Memory B cell (primary cell): ENCODE measurements around the gene ARID3A.

Experiments
- ATAC-seq: fragments of 150-1000 bp; cut with Tn5 transposase; 2 replicates; pipeline ENCODE4 v1.10.0; 2021; ENCODE audit warnings: low read depth, mild to moderate bottlenecking, moderate library complexity
- DNase-seq, 2 donors: peaks; one replicate each; pipeline ENCODE4 v3.0.0; 2022; ENCODE audit warnings: low spot score in 2 of 2
- H3K27ac Mint-ChIP-seq: one replicate; pipeline ENCODE4 v1.8.0; 2022; ENCODE audit warnings: mild to moderate bottlenecking, moderate library complexity, mixed read lengths
- H3K27me3 Mint-ChIP-seq: one replicate; pipeline ENCODE4 v1.8.0; 2022; ENCODE audit warnings: mixed read lengths
- H3K36me3 Mint-ChIP-seq: one replicate; pipeline ENCODE4 v1.8.0; 2022; ENCODE audit warnings: mild to moderate bottlenecking, mixed read lengths
- H3K4me1 Mint-ChIP-seq: one replicate; pipeline ENCODE4 v1.8.0; 2022; ENCODE audit warnings: mixed read lengths
- H3K4me3 Mint-ChIP-seq: one replicate; pipeline ENCODE4 v1.8.0; 2022; ENCODE audit warnings: mild to moderate bottlenecking, moderate library complexity, mixed read lengths
- H3K9me3 Mint-ChIP-seq: one replicate; pipeline ENCODE4 v1.8.0; 2022; ENCODE audit warnings: mixed read lengths

The ARID3A gene

DNA sequence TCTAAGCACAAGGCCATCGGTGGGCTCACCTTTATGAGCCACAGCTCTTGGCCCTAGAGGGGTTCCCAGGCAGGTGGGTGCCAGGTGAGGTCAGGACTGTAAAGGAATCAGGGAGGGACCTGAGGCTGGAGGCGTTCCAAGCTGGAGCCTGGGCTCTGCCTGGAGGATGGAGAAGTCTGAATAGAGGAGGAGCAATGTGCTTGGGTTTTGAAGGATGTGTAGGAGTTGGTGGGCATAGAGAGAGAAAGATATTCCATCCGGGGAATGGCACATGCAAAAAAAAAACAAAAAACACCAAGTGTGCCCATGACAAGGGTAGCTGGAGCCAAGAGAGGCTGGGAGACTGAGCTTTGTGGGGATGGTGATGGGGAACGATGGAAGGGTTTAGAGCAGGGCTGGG is 76.8 kb downstream of the ARID3A start:
- no peak overlapping the region for H3K4me3 Mint-ChIP-seq
- H3K4me1 Mint-ChIP-seq: peaks cover 10% of the 10 kb centered on the region
- H3K27me3 Mint-ChIP-seq: peaks cover 20% of the 10 kb centered on the region
- ATAC-seq (no peak), DNase-seq (no peak)
- H3K27ac Mint-ChIP-seq: no peak overlapping the region
- no peaks in the 10 kb centered on the region for H3K9me3 Mint-ChIP-seq
- peaks cover 5% of the 10 kb centered on the region for H3K36me3 Mint-ChIP-seq

DNA sequence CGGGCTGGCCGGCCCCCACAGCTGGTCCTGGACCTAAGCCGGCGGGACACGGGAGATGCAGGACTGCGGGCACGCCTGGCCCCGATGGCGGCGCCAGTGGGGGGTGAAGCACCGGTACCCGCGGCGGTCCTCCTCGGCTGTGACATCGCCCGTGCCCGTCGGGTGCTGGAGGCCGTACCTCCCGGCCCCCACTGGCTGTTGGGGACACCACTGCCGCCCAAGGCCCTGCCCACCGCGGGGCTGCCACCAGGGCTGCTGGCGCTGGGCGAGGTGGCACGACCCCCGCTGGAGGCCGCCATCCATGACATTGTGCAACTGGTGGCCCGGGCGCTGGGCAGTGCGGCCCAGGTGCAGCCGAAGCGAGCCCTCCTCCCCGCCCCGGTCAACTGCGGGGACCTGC is 77.4 kb downstream of the ARID3A start:
- H3K4me1 Mint-ChIP-seq: peaks cover 10% of the 10 kb centered on the region
- no peak overlapping the region for H3K27ac Mint-ChIP-seq
- peaks cover 5% of the 10 kb centered on the region for H3K36me3 Mint-ChIP-seq
- H3K9me3 Mint-ChIP-seq: no peaks in the 10 kb centered on the region
- DNase-seq (no peak), ATAC-seq (no peak)
- no peak overlapping the region for H3K4me3 Mint-ChIP-seq
- H3K27me3 Mint-ChIP-seq: peaks cover 20% of the 10 kb centered on the region

DNA sequence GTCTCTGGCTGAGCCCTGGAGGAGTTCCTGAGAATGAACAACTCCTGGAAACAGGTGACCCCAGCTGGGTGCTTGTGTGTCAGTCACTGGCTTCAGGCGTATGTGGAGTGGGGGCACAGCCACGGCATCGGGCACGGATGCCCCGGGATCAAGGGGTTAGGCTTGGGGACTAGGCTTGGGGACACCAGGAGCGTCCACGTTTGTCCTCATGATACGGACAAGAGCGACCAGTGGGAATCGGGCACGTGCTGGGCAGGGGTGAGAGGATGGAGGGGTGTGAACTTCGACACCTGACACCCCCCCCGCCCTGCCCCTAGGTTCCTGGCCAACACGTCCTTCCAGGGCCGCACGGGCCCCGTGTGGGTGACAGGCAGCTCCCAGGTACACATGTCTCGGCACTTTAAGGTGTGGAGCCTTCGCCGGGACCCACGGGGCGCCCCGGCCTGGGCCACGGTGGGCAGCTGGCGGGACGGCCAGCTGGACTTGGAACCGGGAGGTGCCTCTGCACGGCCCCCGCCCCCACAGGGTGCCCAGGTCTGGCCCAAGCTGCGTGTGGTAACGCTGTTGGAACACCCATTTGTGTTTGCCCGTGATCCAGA is 78.5 kb downstream of the ARID3A start:
- peaks cover 13% of the 10 kb centered on the region for H3K27me3 Mint-ChIP-seq
- H3K4me1 Mint-ChIP-seq: peaks cover 10% of the 10 kb centered on the region

DNA sequence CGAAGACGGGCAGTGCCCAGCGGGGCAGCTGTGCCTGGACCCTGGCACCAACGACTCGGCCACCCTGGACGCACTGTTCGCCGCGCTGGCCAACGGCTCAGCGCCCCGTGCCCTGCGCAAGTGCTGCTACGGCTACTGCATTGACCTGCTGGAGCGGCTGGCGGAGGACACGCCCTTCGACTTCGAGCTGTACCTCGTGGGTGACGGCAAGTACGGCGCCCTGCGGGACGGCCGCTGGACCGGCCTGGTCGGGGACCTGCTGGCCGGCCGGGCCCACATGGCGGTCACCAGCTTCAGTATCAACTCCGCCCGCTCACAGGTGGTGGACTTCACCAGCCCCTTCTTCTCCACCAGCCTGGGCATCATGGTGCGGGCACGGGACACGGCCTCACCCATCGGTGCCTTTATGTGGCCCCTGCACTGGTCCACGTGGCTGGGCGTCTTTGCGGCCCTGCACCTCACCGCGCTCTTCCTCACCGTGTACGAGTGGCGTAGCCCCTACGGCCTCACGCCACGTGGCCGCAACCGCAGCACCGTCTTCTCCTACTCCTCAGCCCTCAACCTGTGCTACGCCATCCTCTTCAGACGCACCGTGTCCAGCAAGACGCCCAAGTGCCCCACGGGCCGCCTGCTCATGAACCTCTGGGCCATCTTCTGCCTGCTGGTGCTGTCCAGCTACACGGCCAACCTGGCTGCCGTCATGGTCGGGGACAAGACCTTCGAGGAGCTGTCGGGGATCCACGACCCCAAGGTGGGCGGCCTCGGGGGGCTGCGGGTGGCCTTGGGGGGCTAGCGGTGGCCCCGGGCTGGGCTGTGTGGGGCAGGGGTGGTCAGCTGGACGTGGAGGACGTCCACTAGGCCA is 79.2 kb downstream of the ARID3A start:
- DNase-seq (no peak), ATAC-seq (no peak)
- Mint-ChIP-seq H3K36me3 (peaks cover 7% of the 10 kb centered on the region), H3K27me3 (peaks cover 12% of the 10 kb centered on the region), H3K9me3 (no peaks in the 10 kb centered on the region), H3K4me1 (peaks cover 10% of the 10 kb centered on the region), H3K4me3 (no peak overlapping the region), H3K27ac (no peak overlapping the region)

More for the DNA sequence above, 78.5 kb downstream of the ARID3A start:
- peaks cover 5% of the 10 kb centered on the region for H3K36me3 Mint-ChIP-seq
- no peak for ATAC-seq
- no peaks in the 10 kb centered on the region for H3K9me3 Mint-ChIP-seq
- no peak overlapping the region for H3K27ac Mint-ChIP-seq
- no peak for DNase-seq
- no peak overlapping the region for H3K4me3 Mint-ChIP-seq

DNA sequence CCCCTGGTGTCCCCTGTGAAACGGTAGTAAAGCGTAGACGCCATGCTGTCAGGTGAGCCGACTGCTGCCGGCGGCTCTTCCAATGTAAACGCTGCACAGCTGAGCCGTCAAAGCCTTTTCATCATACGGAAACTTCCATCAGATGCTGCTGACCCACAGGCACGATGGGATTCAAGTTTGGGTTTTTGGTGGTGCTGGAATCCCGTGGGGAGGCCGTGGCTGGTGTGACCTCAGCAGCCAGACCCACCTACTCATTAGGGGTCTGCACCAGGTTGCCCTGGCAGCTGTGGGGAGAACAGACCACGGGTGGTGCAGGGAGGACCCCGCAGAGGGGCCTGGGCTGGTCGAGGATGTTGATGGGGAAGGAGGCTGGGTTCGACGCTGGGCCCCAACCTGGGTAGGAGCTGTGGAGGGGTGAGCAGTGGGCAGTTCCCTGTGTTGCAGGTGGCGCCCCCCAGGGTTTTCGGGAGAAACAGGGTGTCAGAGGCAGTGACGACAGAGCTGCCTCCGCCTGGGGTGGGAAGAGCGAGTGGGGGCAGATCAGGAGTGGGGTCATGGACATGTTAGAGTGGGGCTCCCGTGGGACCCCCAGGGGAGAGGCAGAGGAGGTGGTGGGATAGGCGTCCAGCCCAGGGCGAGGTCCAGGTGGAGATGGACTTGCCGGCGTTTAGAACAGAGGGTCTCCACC is 81.0 kb downstream of the ARID3A start:
- peaks cover 7% of the 10 kb centered on the region for H3K4me1 Mint-ChIP-seq
- no peaks in the 10 kb centered on the region for H3K9me3 Mint-ChIP-seq
- peaks cover 9% of the 10 kb centered on the region for H3K36me3 Mint-ChIP-seq
- H3K27ac Mint-ChIP-seq: no peak overlapping the region
- no peak overlapping the region for H3K4me3 Mint-ChIP-seq
- ATAC-seq (no peak), DNase-seq (no peak)
- peaks cover 8% of the 10 kb centered on the region for H3K27me3 Mint-ChIP-seq

DNA sequence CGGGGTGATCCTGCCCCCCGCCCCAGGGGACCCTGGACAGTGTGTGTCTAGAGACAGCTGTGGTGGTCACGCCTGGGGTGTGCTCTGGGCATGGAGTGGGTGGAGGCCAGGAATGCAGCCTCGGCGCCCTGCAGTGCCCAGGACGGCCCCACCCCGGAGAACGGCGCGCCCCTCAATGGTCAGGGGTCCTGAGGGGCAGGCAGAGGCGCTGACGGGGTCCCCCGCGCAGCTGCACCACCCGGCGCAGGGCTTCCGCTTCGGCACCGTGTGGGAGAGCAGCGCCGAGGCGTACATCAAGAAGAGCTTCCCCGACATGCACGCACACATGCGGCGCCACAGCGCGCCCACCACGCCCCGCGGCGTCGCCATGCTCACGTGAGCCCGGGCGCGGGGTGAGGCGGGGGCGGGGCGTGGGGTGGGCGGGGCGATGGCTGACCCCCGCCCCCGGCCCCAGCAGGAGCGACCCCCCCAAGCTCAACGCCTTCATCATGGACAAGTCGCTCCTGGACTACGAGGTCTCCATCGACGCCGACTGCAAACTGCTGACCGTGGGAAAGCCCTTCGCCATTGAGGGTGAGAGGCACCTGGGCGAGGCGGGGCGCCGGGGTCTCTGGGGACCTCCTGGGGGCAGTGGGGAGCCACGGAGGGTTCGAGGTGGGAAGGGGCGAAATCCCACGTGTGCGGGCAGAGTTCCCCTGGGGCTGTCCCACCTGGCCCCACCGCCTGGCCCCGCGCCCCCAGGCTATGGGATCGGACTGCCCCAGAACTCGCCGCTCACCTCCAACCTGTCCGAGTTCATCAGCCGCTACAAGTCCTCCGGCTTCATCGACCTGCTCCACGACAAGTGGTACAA is 81.8 kb downstream of the ARID3A start:
- Mint-ChIP-seq H3K27ac (no peak overlapping the region), H3K4me3 (no peak overlapping the region), H3K36me3 (peaks cover 9% of the 10 kb centered on the region), H3K4me1 (peaks cover 5% of the 10 kb centered on the region), H3K27me3 (peaks cover 5% of the 10 kb centered on the region), H3K9me3 (no peaks in the 10 kb centered on the region)
- ATAC-seq: no peak
- DNase-seq: no peak

DNA sequence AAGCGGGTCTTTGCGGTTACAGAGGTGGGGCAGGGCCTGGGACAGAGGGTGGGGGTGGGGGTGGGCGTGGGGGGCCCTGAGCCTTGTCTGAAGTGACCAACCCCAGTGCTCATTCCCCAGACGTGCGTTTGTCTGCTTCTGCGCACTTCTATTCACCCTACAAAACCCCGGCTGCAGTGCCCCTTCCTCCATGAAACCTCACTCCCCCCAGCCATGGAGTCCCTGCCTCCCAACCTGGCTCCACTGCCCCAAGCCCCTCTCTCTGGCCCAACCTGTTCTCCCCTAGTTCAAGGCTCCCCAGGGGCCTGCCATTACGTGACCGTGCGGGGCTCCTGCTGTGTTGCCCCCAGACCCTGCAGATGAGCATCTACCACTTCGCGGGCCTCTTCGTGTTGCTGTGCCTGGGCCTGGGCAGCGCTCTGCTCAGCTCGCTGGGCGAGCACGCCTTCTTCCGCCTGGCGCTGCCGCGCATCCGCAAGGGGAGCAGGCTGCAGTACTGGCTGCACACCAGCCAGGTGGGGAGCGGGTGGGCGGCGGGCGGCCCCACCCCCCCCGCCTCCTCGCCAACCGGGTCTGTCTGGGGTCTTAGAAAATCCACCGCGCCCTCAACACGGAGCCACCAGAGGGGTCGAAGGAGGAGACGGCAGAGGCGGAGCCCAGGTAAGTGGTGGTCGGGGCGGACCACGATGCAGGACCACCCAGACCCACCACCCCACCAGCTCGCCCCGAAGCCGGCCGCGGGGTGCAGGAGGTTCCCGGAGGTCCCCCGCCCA is 82.6 kb downstream of the ARID3A start:
- H3K36me3 Mint-ChIP-seq: peaks cover 9% of the 10 kb centered on the region
- no peak for DNase-seq
- no peak for ATAC-seq

DNA sequence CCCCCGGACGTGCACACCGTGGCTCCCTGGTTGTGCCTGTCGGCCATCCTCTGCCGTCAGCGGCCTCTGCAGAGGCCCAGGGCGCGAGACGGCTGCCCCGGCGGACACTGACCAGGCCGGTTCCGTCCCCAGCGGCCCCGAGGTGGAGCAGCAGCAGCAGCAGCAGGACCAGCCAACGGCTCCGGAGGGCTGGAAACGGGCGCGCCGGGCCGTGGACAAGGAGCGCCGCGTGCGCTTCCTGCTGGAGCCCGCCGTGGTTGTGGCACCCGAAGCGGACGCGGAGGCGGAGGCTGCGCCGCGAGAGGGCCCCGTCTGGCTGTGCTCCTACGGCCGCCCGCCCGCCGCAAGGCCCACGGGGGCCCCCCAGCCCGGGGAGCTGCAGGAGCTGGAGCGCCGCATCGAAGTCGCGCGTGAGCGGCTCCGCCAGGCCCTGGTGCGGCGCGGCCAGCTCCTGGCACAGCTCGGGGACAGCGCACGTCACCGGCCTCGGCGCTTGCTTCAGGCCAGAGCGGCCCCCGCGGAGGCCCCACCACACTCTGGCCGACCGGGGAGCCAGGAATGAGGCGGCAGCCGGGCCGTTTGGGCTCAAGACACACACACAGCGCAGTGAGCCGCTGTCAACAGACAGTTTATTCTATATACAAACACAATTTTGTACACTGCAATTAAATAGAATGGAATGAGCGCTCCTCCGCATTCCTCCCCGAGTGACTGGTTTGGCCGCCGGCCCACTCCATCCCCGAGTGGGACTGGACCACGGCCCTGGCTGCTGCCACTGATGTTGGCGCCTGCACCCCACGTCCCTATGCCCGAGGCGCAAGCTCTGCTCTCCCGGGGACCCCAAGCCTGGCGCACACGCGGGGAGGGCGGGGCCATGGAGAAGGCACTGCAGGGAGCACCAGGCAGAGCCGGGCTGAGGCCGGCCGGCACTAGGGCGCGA is 83.5 kb downstream of the ARID3A start:
- H3K4me1 Mint-ChIP-seq: no peaks in the 10 kb centered on the region
- no peak for ATAC-seq
- peaks cover 9% of the 10 kb centered on the region for H3K36me3 Mint-ChIP-seq
- no peak overlapping the region for H3K27ac Mint-ChIP-seq
- no peaks in the 10 kb centered on the region for H3K9me3 Mint-ChIP-seq
- H3K27me3 Mint-ChIP-seq: no peaks in the 10 kb centered on the region
- H3K4me3 Mint-ChIP-seq: no peak overlapping the region
- DNase-seq: no peak

More for the DNA sequence above, 82.6 kb downstream of the ARID3A start:
- Mint-ChIP-seq H3K27me3 (peaks cover 3% of the 10 kb centered on the region), H3K27ac (no peak overlapping the region), H3K4me3 (no peak overlapping the region), H3K4me1 (peaks cover 3% of the 10 kb centered on the region), H3K9me3 (no peaks in the 10 kb centered on the region)

DNA sequence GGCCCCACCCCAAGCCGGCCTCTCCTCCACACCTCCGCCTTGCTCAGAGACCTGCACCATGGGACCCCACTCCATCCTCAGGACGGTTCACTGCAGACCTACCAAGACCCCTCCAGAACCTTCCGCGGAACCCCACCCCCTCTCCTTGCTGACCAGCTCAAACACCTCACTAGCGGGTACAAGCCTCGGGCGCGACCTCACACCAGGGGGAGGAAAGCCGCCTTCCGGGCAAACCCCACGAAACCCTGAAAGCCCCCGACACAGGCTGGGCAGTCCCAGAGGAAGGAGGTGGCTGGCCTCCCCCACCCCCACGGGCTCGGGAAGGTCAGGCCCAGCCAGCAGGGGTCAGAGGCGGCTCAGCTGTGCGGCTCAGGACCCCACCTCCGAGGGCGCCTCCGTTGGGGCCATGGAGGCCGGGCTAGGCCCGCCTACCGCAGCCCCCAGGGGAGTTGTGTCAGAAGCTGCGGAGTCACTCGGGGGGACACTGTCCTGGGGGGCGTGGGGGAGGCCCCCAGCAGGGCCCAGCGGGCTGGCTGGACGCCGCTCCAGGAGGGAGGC is 84.2 kb downstream of the ARID3A start:
- Mint-ChIP-seq H3K4me1 (no peaks in the 10 kb centered on the region), H3K27ac (no peak overlapping the region), H3K4me3 (no peak overlapping the region), H3K27me3 (no peaks in the 10 kb centered on the region), H3K9me3 (no peaks in the 10 kb centered on the region), H3K36me3 (peaks cover 9% of the 10 kb centered on the region)
- DNase-seq (no peak), ATAC-seq (no peak)

DNA sequence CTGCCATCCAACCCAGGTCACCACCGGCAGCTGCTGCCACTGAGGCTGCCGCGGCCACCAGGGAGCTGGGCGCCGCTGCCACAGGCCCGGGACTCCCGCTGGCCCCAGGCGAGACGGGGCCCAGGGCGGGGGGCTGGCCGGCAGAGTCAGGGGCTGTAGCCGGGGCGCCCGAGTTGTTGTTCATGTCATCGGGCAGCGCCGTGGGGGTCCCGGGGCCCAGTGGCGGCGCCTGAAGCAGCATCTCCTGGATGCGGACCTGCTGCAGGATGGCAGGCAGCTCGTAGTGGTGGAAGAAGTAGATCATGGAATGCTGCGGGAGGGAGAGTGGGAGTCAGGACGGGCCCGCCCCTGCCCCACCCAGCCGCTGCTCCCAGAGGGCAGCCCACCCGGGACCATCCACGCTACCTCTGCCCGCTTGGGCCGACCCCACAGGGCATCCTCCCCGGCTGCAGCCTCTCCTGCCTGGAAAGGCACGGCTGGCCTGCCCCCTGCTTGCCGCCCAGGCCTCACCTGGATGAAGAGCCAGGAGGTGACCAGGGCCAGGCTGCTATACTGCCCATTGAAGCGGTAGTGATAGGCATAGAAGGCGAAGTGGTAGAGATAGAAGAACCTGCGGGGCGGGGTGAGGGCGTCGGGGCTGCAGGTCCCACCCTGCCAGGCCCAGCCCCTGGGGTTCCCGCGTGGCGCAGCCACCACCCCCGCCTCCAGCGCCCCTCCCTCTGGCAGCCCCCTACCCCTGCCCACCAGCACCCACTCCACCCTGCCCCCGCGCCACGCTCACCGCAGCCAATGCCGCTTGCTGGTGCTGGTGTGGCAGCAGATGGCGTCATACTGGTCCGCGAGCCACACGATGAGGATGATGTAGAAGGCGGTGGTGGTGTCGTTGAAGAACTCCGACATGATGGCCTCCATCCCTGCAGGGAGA is 85.0 kb downstream of the ARID3A start:
- Mint-ChIP-seq H3K4me3 (no peak overlapping the region), H3K27me3 (no peaks in the 10 kb centered on the region), H3K9me3 (no peaks in the 10 kb centered on the region), H3K27ac (peak overlapping the region; percentile 35), H3K4me1 (no peaks in the 10 kb centered on the region), H3K36me3 (peaks cover 9% of the 10 kb centered on the region)
- no peak for DNase-seq
- no peak for ATAC-seq

DNA sequence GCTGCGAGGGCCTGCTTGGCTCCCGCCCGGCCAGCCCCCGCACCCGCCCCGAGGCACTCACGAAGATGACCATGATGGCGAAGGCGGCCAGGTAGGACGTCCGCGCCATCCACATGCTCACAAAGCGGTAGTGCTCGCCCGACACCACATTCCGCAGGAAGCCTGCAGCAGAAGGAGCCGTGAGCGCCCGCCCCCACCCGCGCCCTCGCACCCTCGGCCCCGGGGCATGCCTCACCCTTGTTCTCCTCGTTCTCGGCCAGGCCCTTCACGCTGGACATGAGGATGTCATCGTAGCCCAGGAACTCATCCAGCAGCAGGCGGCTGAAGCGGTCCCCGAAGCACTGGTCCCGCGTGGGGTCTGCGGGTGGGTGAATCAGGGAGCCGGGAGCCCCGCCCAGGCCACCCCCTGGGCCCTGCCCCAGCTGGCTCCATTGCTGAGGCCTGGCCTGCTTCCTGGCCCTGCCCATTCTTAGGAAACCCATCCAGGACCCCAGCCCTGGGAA is 86.0 kb downstream of the ARID3A start:
- DNase-seq (no peak), ATAC-seq (no peak)
- Mint-ChIP-seq H3K4me3 (no peak overlapping the region), H3K36me3 (peaks cover 7% of the 10 kb centered on the region), H3K27ac (no peak overlapping the region), H3K27me3 (no peaks in the 10 kb centered on the region), H3K4me1 (peaks cover 8% of the 10 kb centered on the region), H3K9me3 (no peaks in the 10 kb centered on the region)
